SJSA1 (cell line): ENCODE measurements around the gene DMC1. TPM values are rescaled to one million over a fixed set of nuclear protein-coding genes. Genes with fewer than 3 reads are reported as not detected.
A peak's percentile ranks its signal among the peaks of the same experiment; 100 is the strongest.

Experiments
- DNase-seq, 2 experiments: peaks; one replicate each; pipeline ENCODE4 v3.0.0-alpha.2; 2015 to 2020; ENCODE audit warnings: low spot score in 2 of 2, low read depth in 1 of 2
- H3K27ac ChIP-seq: fragments of 250-450 bp; sonication (Bioruptor Pico); 2 replicates; pipeline ENCODE4 v1.5.1; 2020; ENCODE audit warnings: mild to moderate bottlenecking, moderate library complexity
- H3K27me3 ChIP-seq: fragments of 250-450 bp; sonication (Bioruptor Pico); replicated peaks from 2 replicates; pipeline ENCODE4 v1.5.1; 2020; ENCODE audit warnings: mild to moderate bottlenecking, moderate library complexity
- H3K36me3 ChIP-seq: fragments of 250-450 bp; sonication (Bioruptor Pico); 2 replicates; pipeline ENCODE4 v1.5.1; 2020; ENCODE audit warnings: mild to moderate bottlenecking
- H3K4me1 ChIP-seq: fragments of 250-450 bp; sonication (Bioruptor Pico); replicated peaks from 2 replicates; pipeline ENCODE4 v1.6.1; 2021; ENCODE audit warnings: mild to moderate bottlenecking
- H3K4me3 ChIP-seq: fragments of 250-450 bp; sonication (Bioruptor Pico); 2 replicates; pipeline ENCODE4 v1.5.1; 2020; ENCODE audit warnings: mild to moderate bottlenecking
- H3K9me3 ChIP-seq: fragments of 250-450 bp; sonication (Bioruptor Pico); replicated peaks from 2 replicates; pipeline ENCODE4 v1.5.1; 2020; ENCODE audit warnings: mild to moderate bottlenecking
- total RNA-seq: library from RNA; depleted of rRNA; stranded (reverse); fragments of >200 nt; shearing (Covaris generic); gene quantifications from 2 replicates; pipeline ENCODE4 v1.2.3, GENCODE V29; 2014

Gene DMC1
- total RNA-seq, 1 experiment from 2014 or later = not detected

- no peak for DNase-seq
- H3K9me3 ChIP-seq = no peaks in the 10 kb centered on the region
- no peaks in the 10 kb centered on the region for H3K27me3 ChIP-seq
- H3K4me1 ChIP-seq = no peaks in the 10 kb centered on the region
- H3K27ac ChIP-seq = no peak overlapping the region
- no peaks in the 10 kb centered on the region for H3K36me3 ChIP-seq
- no peak overlapping the region for H3K4me3 ChIP-seq
Observed at GRCh38 chr22:38549101-38549894, 20.7 kb downstream of the DMC1 start.

DNA sequence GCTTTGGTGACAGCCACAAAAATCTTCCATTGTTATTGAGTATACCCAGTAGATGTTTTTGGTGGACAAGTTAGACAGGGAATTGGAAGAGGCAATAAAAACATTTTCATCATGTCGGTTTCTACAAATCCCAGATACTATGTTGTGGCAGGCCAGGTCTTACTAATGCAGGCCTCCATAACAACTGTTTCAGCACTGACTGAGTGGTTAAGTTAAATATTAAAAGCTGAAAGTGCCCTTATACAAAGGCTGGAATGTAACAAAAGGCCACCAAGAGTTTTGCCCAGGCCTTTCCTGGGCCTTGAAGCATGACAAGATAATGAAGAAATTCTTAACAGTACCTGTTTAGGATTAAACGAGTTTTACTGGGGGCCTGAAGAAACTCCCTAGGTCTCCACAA, 29.3 kb downstream of the DMC1 start:
- DNase-seq = no peak
- Histone ChIP-seq H3K27ac (no peak overlapping the region), H3K4me3 (no peak overlapping the region), H3K36me3 (no peaks in the 10 kb centered on the region), H3K4me1 (no peaks in the 10 kb centered on the region), H3K9me3 (0 out of 2 replicates have a peak, but pooled peaks cover 9% of the 10 kb centered on the region), H3K27me3 (no peaks in the 10 kb centered on the region)

- no peak overlapping the region for H3K27ac ChIP-seq
- H3K9me3 ChIP-seq = no peaks in the 10 kb centered on the region
- peaks cover 10% of the 10 kb centered on the region; the same call in 1 of the 2 replicates for H3K27me3 ChIP-seq
- H3K4me3 ChIP-seq = no peak overlapping the region
- H3K36me3 ChIP-seq = no peaks in the 10 kb centered on the region
- peaks cover 5% of the 10 kb centered on the region for H3K4me1 ChIP-seq
- no peak for DNase-seq
Observed at GRCh38 chr22:38531251-38531938, 38.6 kb downstream of the DMC1 start.

GRCh38 chr22:38524429-38524828, 45.6 kb downstream of the DMC1 start:
- Histone ChIP-seq H3K36me3 (no peaks in the 10 kb centered on the region), H3K27me3 (peaks cover 35% of the 10 kb centered on the region), H3K9me3 (no peaks in the 10 kb centered on the region), H3K4me3 (no peak overlapping the region), H3K27ac (no peak overlapping the region), H3K4me1 (no peaks in the 10 kb centered on the region)
- no peak for DNase-seq

DNA sequence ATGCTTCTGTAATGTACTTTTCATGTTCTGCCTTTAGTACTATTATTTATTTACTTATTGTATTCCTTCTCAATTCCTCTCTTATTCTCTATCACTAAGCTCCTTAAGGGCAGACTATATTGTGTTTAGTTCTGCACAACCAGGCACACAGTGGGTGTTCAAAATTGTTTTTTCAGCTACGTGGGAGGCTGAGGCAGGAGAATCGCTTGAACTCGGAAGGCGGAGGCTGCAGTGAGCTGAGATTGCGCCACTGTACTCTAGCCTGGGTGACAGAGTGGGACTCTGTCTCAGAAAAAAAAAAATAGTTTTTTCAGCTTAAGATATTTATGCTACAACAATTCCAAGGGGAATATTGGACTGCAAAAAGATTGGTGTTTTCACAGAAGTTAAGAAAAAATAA, 46.5 kb downstream of the DMC1 start:
- peaks cover 38% of the 10 kb centered on the region for H3K27me3 ChIP-seq
- H3K4me3 ChIP-seq = no peak overlapping the region
- no peaks in the 10 kb centered on the region for H3K36me3 ChIP-seq
- H3K9me3 ChIP-seq = no peaks in the 10 kb centered on the region
- no peak overlapping the region for H3K27ac ChIP-seq
- H3K4me1 ChIP-seq = no peaks in the 10 kb centered on the region
- DNase-seq = no peak

GRCh38 chr22:38523029-38523428, 47.0 kb downstream of the DMC1 start:
- no peak overlapping the region for H3K27ac ChIP-seq
- H3K36me3 ChIP-seq = no peaks in the 10 kb centered on the region
- H3K4me1 ChIP-seq = no peaks in the 10 kb centered on the region
- peaks cover 35% of the 10 kb centered on the region for H3K27me3 ChIP-seq
- no peak for DNase-seq
- H3K9me3 ChIP-seq = no peaks in the 10 kb centered on the region
- H3K4me3 ChIP-seq = no peak overlapping the region

- Histone ChIP-seq H3K9me3 (no peaks in the 10 kb centered on the region), H3K4me1 (no peaks in the 10 kb centered on the region), H3K4me3 (no peak overlapping the region), H3K27me3 (peaks cover 24% of the 10 kb centered on the region), H3K27ac (no peak overlapping the region), H3K36me3 (no peaks in the 10 kb centered on the region)
- DNase-seq = no peak
Observed at GRCh38 chr22:38519453-38520250, 50.3 kb downstream of the DMC1 start.

- H3K36me3 ChIP-seq = no peaks in the 10 kb centered on the region
- no peak for DNase-seq
- peaks cover 15% of the 10 kb centered on the region for H3K27me3 ChIP-seq
- H3K4me1 ChIP-seq = no peaks in the 10 kb centered on the region
- no peak overlapping the region for H3K27ac ChIP-seq
- H3K4me3 ChIP-seq = no peak overlapping the region
- no peaks in the 10 kb centered on the region for H3K9me3 ChIP-seq
Observed at GRCh38 chr22:38518620-38519019, 51.4 kb downstream of the DMC1 start.

- Histone ChIP-seq H3K4me1 (no peaks in the 10 kb centered on the region), H3K4me3 (no peak overlapping the region), H3K27ac (no peak overlapping the region), H3K36me3 (no peaks in the 10 kb centered on the region), H3K27me3 (no peaks in the 10 kb centered on the region), H3K9me3 (no peaks in the 10 kb centered on the region)
- no peak for DNase-seq
Observed at GRCh38 chr22:38513063-38513462, 56.9 kb downstream of the DMC1 start.

DNA sequence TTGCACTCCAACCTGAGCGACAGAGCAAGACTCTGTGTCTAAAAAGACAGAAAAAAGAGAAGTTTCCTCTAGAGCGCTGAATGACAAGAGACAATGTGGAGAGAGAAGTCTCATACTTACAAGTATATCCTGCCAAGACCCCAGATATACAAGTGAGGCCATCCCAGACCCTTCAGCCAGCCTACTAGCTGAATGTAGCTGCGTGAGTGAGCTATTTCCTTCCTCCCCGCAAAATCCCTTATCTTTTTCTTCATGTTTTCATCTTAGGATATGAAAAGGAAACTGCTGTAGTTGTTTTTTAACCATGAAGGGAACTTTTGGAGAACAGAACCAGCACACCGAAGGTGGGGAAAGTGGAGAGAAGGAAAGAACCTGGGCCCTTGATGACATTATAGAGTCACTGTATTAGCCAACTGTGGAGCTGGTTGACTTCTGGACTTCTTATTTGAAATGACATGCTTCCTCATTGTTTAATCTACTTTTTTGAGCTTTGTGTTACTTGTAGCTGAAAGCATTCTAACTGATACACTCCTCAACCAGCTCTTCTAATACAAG, 59.5 kb downstream of the DMC1 start:
- Histone ChIP-seq H3K36me3 (peaks cover 6% of the 10 kb centered on the region), H3K4me3 (no peak overlapping the region), H3K9me3 (no peaks in the 10 kb centered on the region), H3K4me1 (peaks cover 7% of the 10 kb centered on the region), H3K27me3 (no peaks in the 10 kb centered on the region), H3K27ac (no peak overlapping the region)
- DNase-seq = no peak

GRCh38 chr22:38506118-38506962, 63.6 kb downstream of the DMC1 start, which contains the start of gene DDX17:
Gene DDX17, minus strand, starts transcription at chr22:38506311.
- no peaks in the 10 kb centered on the region for H3K27me3 ChIP-seq
- H3K4me3 ChIP-seq = peak within 1 kb of the TSS; percentile 92
- peaks cover 20% of the 10 kb centered on the region for H3K4me1 ChIP-seq
- H3K9me3 ChIP-seq = no peaks in the 10 kb centered on the region
- peak; percentile 93 to 99 for DNase-seq
- peak within 1 kb of the TSS; percentile 99 for H3K27ac ChIP-seq
- H3K36me3 ChIP-seq = peaks cover 48% of the 10 kb centered on the region

DNA sequence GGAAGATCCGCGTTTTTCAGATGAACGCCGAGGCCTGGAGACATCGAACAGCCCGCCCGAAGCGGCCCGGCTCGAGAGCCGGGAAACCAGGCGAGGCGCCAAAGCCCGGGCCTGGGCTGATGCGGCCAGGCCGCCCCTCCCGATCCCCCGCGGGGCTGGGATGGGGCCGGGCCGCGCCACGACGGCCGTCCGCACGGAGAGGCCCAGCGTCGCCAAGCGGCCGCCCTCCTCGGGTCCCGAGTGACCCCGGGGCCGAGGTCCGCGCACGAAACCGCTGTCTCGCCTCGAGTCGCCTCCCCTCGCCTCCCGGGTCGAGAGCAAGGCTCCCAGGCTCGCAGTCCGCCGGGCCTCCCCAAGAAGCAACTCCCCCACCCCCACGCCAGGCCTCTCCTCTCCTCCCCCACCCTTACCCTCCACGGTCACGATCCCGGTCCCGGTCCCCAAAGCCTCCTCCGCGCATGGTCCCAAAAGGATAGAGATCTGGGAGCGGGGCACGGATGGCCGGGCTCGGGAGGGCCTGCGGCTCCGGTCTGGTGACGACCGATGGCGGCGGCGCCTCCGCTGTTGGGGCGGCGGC, 64.4 kb downstream of the DMC1 start:
- Histone ChIP-seq H3K9me3 (no peaks in the 10 kb centered on the region), H3K4me1 (peaks cover 20% of the 10 kb centered on the region), H3K27ac (peak overlapping the region; percentile 99), H3K27me3 (no peaks in the 10 kb centered on the region), H3K36me3 (peaks cover 53% of the 10 kb centered on the region), H3K4me3 (peak overlapping the region; percentile 92)
- peak; percentile 71 to 80 for DNase-seq
